Mucosa of gallbladder (tissue), 1 donor: ENCODE measurements around the gene CMC4. TPM values are rescaled to one million over a fixed set of nuclear protein-coding genes. Genes with fewer than 3 reads are reported as not detected.

ENCODE experiments used
- DNase-seq: peaks from one replicate; pipeline ENCODE4 v3.0.0-alpha.2; 2020; ENCODE audit warnings: low spot score
- total RNA-seq: library from RNA; stranded (reverse); gene quantifications from one replicate; pipeline ENCODE4 v1.2.1, GENCODE V29; 2021
- donor health status: DM: no; HTN: no; CAD: no.

CMC4 gene, protein sequence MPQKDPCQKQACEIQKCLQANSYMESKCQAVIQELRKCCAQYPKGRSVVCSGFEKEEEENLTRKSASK
- 10.1 TPM for total RNA-seq

DNA sequence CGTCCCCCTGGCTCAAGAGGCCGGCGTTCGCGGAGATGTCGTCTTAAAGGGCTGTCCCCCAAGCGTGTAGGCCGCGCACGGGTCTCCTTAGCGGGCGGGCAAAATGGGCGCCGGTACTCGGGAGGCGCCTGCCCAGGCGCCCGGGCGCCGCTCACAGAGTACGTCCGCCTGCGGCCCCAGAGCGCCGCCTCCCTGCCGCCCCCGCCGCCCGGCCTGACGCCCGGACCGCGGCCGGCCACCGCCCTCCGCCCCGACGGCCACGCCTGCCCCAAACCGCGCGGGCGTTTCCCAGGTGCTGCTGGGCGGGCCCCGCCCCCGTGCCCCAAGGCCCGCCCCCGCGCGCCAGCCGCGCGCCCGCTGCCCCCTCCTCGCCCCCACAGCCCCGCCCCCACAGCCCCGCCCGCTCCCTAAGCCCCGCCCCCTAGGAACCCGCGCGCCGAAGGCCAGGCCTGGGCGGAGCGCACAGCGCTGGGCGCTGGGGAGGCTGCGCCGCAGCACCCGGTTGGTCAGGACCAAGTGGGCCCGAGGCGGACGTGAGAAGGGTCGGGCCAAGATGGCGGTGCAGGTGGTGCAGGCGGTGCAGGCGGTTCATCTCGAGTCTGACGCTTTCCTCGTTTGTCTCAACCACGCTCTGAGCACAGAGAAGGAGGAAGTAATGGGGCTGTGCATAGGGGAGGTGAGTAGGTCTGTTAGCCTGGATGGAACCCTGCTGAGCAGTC is at the start of gene CMC4, which contains the start of the genes BRCC3 and MTCP1:
CMC4 (minus strand) TSS at position 162 of the 719 bp plus-strand sequence. CDS start 7,113 bp downstream, outside the sequence.
BRCC3 (plus strand) TSS at position 534 of the 719 bp plus-strand sequence; CDS start at position 554, 20 bp downstream.
MTCP1 (minus strand) TSS at position 162 of the 719 bp plus-strand sequence. CDS start 5,126 bp downstream, outside the sequence.
- DNase-seq = peak; percentile 79

DNA sequence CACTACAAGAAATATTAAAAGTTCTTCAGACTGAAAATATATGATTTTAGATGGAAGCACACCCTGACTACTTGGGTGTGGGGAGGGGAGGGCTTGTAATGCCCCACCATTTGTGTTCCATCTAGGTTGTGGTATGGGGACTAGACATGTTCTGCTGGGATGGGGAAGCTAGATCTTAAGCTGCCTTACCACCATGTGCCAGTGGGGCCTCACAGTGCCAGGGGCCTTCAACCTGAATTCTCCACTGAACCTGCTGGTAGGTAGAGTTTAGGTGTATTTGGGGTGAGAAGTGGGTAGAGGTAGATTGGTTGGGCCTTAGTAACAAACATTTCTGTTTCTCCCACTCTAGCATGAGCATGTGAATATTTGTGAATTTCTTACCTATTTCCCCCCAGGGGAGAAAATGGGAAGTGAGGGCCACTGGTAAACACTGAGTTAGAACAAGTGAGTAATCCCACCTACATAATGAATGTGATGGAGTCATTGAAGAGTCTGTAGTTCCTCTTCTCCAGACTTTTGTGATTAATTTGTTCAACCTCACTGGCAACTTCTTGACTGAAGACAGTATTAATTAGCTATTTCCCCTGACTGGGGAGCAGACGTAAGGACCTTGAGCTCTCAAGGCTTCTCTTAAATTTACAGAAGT is 44.4 kb upstream of the CMC4 start:
- no peak for DNase-seq

DNA sequence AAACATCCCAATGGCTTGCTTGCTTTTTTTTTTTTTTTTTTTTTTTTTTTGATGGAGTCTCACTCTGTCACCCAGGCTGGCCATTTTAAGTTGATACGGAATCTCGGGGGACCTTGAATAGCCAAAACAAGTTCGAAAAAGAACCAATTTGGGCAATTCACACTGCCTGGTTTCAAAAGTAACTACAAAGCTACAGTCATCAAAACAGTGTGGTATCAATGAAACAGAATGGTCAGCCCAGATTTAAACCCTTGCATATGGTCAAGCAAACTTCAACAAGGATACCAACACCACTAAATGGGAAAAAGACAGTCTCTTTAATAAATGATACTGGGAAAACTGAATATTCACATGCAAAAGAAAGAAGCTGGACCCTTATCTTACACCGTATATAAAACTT is 42.2 kb upstream of the CMC4 start:
- DNase-seq = no peak

DNA sequence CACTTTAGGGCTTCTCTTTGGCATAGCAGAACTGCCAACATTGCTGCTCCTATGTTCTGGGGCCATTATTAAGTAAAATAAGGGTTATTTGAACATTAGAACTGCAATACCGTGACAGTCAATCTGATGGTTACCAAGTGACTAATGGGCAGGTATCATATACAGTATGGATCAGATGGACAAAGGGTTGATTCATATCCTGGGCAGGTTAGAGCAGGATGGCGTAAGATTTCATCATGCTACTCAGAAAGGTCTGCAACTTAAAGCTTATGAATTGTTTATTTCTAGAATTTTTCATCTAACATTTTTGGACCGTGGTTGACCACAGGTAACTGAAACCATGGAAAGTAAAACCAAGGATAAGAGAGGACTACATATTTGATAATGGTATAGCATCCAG is 41.2 kb upstream of the CMC4 start:
- no peak for DNase-seq

DNA sequence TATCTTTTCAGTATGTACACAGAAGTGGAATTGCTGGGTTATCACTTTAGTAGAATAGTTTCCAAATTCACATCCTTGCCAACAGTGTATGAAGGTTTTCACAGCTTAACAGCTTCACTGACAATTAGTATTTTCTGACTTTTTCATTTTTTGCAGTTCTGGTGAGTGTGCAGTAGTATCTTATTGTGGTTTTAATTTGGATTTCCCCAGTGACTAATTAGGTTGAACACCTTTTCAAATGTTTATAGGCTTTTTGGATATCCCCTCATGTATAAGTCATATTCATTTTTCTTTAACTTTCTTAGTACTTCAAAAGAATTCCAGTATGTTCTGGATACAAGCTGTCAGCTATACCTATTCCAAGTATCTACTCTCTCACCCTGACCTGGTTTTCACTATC is 37.5 kb upstream of the CMC4 start:
- no peak for DNase-seq

DNA sequence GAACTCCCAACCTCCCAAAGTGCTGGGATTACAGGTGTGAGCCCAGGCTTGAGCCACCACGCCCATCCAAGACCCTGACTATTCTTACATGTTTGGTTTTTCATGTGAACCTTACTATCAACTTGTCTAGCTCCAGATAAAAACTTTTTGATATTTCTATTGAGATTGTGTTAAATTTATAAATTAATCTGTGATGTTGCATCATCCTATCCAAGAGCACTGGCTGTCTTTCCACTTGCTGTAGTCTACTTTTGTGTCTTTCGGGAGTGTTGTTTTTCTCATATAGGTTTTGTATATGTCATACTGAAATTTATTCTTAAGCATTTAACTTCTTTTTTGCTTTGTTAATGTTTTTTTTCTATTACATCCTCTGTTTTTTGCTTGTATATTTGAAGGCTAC is 35.0 kb upstream of the CMC4 start:
- no peak for DNase-seq

DNA sequence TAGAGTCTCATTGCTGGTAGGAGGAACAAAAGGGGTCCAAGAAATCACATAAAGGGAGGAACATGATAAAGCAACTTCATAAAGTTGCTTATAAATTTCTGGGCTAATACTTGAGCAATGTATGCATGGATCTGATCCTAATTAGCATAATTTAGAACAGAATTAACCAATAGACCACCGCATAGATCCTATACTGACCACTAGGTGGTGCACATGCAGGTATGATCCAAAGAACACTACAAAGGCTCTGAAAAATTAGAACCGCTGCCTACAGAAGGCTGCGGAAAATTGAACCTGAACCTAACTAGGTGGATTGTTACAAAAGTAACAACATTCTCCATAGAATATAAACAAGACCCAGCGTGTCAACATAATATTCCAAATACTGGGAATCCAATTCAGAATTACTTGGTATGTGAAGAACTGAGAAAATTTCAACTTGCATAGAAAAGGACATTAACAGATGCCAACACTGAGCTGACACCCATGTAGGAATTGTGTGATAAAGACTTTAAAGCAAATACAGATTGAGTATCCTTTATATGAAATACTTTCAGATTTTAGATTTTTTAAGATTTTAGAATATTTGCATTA is 23.6 kb upstream of the CMC4 start:
- no peak for DNase-seq

DNA sequence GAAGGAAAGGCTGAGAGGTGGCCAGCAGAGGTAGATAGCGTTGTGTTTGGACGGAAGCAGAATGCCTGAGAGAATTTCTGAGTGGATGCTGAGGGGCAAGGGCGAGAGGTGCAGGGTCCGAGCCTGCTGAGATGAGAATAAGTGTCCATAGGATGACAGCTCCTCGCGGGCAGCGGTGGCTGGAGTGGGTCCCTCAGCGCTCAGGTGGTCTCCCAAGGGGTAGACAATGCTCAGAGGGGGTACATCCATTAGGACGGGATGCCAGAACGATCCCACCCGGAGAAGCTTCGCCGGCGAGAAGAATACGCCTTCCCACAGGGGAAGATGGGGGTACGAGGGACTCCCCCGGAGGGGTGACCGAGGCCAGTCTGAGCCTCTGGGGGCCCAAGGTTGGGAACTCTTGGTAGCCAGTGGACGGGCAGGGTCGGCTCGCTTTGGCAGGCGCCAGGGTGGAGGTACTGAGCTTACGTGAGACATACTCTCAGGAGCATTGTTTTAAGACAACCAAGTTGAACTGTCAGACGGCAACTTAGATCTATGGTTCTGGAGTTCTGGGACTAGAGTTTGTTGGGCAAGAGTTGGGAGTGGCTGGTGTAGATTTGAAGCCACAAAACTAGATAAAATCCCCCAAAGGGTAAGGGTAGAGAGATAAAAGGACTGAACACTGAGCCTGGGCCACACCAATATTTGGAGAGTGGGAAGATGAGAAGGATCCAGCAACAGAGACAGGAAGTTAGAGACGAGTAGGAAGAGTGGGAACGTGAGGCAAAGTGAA is 16.2 kb upstream of the CMC4 start:
- no peak for DNase-seq

DNA sequence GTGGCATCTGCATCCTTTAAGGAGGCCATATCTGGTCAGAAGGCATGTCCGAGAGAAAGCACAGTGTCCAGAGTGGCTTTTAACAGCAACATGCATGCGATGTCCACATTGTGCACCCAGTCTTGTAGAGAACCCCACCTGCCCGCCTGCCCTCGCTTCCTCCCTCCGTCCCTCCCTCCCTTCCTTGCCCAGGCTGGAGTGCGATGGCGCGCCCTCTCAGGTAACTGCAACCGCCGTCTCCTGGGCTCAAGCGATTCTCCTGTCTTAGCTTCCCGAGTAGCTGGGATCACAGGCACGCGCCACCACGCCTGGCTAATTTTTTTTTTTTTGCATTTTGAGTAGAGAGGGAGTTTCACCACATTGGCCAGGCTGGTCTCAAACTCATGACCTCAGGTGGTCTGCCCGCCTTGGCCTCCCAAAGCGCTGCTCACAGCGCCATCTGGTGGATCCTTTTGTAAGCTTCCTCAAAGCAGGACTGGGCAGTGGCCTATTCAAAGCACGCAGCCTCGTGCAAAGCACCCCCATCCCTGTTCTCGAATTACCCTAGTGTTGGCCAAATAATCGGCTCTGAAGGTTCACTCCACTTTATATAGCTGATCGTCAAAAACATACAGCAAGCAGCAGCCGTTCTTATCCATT is 15.4 kb upstream of the CMC4 start:
- no peak for DNase-seq

DNA sequence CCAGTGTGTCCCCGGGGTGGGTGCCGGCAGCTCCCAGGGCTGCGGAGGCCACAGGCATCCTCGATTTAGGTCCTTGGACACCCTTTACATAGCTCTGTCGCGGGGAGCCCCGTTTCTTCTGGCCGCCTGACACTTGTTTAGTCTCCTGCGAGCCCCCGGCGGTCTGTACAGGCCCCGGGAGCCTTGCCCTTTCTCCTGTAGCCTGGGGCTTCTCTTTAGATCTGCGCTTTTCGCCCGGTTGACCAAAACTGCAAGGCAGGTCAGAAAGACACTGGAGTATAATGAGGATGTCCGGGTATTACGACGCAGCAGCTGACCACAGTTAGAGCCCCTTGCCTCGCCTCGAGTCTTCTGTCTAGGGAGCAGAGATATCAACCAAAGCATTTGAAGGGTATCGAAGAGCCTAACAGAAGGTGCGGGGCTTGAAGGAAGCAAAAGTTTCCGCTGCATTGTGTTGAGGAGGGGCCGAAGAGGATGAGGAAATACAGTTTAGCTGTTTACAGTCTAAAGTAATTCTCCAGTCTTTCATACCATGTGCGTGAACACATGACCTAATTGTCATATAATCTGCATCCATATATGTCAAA is 851 bp upstream of the CMC4 start:
- no peak for DNase-seq

DNA sequence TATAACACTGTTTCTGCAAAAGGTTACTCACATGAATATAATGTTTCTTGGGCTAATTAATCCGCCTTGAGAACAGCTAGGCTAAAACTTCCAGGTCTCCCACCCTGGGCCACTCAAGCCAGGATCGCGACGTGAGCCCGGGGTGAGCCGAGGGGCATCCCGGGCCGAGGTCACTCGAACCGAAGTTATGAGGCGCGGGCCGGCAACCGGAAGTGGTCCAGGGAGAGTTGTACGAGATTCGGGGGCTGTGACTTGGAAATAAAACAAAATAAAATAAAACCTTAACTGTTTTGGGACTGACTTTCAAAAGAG is 317 bp downstream of the CMC4 start:
- DNase-seq = no peak

DNA sequence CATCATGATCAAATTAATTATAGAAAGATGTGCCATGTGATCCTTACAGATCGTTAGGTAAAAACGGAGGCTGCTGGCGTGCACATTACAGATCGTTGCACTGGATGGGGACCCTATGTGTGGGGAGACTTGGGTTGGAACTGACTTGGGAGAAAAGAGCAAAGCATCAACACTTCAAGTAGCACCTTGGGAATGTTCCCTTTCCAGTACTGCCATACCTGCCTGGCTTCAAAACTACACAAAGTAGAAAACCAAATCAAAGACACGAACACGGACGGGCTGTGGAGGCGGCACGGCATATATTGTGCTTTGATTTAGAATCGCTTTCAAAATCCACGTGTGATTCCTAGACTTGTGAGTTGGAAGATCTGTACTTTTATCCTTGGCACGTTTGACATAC is 898 bp downstream of the CMC4 start:
- no peak for DNase-seq

DNA sequence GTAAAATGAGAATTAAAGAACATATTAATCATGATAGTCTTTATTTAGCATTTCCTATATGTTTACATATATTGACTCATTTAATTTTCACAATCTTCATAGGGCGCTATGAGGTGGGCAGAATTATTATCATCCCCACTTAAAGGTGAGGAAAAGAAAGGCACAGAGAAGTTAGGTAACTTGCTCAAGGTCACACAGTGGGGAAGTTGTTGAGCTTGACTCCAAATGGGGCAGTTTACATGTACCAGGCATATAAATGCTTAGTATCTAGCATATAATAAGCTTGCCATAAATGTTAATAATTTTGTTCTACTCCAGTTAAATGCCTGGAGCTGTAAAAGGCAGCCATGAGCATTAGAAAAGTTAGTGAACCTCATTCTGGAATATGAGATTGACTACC is 1.5 kb downstream of the CMC4 start:
- no peak for DNase-seq

DNA sequence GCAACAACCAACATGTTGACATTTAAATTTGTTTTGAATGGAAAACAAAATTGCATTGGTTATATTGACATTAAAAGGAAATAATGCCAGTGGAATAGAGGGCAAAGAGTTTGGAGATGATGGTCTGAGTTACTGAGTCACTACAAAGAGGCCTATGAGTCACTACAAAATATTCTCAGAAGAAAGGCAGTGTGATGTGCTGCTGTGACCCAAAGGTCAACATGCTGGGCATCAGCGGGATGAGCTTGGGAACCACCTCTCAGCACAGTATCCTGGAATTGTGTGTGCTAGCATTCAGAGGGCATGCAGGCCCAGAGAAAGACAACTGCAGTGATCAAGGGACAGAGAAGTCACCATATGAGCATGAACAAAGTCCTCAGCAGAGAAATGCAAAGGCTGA is 2.8 kb downstream of the CMC4 start:
- no peak for DNase-seq

DNA sequence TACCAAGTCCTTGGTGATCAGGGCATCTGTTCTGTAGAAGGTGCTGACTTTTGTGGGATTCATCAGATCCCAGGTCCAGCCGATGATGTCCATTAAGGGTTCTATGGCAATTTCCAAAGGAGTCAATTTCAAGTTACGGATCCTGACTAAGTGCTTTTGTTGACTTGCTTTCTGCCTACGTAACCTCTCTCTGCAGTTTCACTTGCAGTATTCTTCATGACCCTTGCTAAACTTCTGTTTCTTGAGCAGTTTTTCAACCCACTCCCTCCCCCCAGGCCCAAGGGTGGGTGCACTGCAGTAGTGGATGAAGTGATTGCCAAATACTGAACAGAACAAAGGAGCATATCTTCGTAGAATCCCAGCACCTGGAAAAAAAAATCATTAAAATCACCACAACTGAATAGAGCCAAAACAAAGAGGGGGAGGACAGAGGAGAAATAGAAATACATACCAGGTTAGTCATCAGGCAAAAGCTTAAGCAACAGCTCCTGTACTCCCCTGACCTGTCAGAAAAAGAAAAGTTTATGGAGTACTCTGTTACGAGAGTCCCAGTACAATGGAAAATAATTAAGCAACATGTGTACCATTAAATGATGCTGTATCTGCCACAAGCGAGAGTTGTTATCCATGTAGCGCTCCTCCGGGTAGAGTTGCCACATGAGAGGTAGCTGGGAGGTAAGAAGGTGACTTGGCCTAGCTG is 5.8 kb downstream of the CMC4 start:
- no peak for DNase-seq

DNA sequence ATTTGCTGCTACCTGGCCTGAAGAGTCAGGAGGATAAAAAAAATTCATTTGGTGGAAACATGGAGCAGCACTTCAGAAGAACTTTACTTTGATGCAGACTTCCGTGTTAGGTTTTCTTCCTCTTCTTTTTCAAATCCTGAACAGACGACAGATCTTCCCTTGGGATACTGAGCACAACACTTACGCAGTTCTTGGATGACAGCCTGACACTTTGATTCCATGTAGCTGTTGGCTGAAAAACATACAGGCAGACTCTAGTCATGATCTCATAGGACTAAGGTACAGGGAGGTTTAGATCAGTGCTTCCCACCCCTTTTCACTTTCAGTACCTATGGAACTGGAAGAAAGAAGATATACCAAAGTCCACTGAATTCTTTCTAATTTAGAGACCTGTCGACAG is 9.2 kb downstream of the CMC4 start:
- DNase-seq = no peak

DNA sequence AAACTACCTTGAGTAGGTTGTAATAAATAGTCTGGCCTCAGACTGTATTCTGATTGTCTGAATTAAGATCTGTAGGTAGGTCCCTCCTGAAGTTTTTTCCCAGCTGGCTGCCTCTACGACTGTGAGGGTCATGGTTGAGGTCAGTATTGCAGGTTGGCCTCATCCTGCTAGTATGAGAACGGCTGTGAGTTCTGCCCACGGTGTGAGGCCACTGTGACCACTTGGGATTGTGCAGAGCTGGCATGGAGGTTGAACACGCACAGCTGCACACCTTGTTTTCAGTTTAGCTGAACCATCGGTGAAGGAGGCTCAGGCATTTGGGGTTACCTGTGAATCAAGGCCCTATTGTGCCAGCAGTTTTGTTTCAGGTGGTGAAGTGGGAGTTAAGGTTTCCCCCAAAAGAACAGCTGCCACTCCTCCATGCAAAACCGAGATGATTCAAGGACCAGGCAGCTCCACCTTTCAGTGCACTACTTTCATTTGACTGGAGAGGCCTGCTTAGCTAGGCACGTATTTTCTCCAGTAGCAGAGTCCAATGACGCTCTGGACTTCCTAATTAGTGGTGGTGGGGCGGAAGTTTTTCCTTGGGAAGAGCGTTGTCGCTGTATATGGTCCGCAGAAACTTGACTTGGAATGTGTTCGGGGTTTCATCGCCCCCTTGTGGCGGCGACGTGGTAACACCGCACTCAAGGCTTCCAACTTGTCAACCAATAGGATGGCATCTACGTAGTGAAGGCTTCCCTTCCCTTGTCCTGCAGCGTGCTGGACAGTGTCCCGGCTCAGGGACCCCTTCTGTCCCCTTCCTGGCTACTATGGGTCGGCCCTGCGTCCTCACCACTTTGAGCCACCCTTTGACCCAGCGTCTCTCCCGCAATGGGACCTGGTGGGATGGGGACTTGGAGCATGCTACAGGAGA is 13.8 kb downstream of the CMC4 start:
- peak; percentile 66 for DNase-seq

DNA sequence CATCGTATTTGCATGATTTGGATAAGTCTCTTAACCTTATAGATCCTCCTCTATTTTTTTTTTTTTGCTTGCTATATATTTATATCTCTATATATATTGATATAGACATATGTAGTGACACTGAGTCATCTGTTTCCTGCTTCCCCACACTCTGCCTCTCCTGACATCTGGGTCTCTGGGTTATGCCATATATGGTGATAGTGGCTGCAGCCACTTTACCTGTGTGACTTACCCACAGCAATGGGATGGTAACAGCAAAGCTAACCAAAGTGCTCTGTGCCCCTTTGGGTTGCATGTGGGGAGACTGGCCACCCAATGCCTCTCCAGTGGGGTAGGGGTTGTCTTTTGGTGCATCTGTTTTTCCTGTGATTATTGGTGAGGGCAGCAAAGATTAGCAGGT is 14.5 kb downstream of the CMC4 start:
- DNase-seq = no peak

DNA sequence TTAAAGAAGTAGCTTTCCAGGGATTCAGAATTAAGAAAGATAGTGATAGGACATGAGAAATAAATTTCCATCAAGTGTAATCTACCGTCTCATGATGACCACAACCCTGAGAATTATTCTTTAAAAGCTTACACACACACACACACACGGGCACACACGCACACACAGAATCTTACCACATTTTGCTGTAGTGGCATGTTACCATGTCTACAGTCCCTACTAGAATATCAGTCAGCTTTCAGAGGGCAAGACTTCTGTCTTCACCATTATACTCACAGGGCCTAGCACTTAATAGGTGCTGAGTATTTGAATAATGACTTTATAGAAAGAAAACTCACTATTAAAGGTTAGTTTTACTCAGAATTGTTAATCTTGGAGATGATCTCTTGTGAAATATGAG is 15.4 kb downstream of the CMC4 start:
- no peak for DNase-seq

DNA sequence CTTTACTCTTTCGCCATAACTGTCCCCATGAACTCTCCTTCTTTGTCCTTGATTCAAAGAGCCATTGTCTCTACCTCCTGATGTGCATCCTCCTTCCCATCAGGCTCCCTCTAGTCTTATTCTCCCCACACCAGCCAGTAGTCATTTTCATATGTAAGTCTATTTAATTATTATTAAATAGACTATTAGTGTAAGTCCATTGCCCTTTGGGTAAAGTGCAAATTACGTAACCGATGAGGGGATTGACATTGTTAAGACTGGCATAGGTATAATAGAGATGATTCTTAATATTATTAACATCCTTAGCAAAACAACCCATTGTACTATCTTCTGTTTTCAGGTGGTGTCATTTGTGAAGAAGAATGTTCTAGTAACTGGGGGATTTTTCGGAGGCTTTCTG is 16.7 kb downstream of the CMC4 start:
- no peak for DNase-seq
